ENCODE measurements around the gene TEX22.

Gene TEX22

DNA sequence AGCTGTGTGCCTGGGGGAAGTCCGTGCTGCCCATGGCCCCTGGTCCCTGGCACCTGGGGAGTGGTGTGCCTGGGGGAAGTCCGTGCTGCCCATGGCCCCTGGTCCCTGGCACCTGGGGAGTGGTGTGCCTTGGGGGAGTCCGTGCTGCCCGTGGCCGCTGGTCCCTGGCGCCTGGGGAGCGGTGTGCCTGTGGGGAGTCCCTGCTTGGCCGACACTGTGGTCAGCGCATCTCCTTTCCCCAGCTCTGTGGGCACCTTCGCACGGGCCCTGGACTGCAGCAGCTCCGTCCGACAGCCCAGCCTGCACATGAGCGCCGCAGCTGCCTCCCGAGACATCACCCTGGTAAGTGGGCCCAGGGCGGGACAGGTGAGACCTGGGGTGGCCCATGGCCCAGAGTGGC lies 61.8 kb downstream of the TEX22 start:
- no peak for ATAC-seq
- TF ChIP-seq BACH2 (CRISPR knock-in tag; IDR thresholded peaks at IDR 0.05; ENCODE audit: borderline replicate concordance) (no peak), ISL1 (CRISPR knock-in tag; IDR thresholded peaks at IDR 0.05) (no peak)

DNA sequence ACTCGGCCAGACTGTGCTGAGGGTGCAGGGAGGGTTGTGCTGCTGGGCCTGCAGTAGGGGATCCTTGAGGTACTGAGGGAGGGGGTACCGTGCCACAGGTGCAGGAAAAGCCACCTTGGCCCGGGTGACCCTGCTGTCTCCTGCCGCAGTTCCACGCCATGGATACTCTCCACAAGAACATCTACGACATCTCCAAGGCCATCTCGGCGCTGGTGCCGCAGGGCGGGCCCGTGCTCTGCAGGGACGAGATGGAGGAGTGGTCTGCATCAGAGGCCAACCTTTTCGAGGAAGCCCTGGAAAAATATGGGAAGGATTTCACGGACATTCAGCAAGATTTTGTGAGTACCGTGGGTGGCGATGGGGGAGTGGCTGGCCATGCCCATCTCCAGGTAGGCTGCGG lies 62.3 kb downstream of the TEX22 start:
- ATAC-seq = no peak
- TF ChIP-seq PPARA (CRISPR knock-in tag; IDR thresholded peaks at IDR 0.05; ENCODE audit: borderline replicate concordance) (no peak), OSR1 (CRISPR knock-in tag; IDR thresholded peaks at IDR 0.05) (no peak), ZFP30 (CRISPR knock-in tag; IDR thresholded peaks at IDR 0.05) (no peak), ZNF565 (CRISPR knock-in tag; conservative IDR thresholded peaks at IDR 0.05; ENCODE audit: low read depth) (no peak), ARNTL (CRISPR knock-in tag; IDR thresholded peaks at IDR 0.05; ENCODE audit: borderline replicate concordance, low read depth) (no peak), TOX (CRISPR knock-in tag; IDR thresholded peaks at IDR 0.05; ENCODE audit: borderline replicate concordance) (no peak), ZNF70 (CRISPR knock-in tag; IDR thresholded peaks at IDR 0.05) (no peak), GLIS3 (CRISPR knock-in tag; IDR thresholded peaks at IDR 0.05) (no peak), ZNF8 (CRISPR knock-in tag; IDR thresholded peaks at IDR 0.05) (no peak), BACH2 (CRISPR knock-in tag; IDR thresholded peaks at IDR 0.05; ENCODE audit: borderline replicate concordance) (no peak), ZFP3 (CRISPR knock-in tag; IDR thresholded peaks at IDR 0.05) (no peak)
- TF ChIP-seq, protein P1, sequence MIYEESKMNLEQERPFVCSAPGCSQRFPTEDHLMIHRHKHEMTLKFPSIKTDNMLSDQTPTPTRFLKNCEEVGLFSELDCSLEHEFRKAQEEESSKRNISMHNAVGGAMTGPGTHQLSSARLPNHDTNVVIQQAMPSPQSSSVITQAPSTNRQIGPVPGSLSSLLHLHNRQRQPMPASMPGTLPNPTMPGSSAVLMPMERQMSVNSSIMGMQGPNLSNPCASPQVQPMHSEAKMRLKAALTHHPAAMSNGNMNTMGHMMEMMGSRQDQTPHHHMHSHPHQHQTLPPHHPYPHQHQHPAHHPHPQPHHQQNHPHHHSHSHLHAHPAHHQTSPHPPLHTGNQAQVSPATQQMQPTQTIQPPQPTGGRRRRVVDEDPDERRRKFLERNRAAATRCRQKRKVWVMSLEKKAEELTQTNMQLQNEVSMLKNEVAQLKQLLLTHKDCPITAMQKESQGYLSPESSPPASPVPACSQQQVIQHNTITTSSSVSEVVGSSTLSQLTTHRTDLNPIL (CRISPR knock-in tag; IDR thresholded peaks at IDR 0.05; ENCODE audit: low read depth) = no peak
- TF ChIP-seq, protein P2, sequence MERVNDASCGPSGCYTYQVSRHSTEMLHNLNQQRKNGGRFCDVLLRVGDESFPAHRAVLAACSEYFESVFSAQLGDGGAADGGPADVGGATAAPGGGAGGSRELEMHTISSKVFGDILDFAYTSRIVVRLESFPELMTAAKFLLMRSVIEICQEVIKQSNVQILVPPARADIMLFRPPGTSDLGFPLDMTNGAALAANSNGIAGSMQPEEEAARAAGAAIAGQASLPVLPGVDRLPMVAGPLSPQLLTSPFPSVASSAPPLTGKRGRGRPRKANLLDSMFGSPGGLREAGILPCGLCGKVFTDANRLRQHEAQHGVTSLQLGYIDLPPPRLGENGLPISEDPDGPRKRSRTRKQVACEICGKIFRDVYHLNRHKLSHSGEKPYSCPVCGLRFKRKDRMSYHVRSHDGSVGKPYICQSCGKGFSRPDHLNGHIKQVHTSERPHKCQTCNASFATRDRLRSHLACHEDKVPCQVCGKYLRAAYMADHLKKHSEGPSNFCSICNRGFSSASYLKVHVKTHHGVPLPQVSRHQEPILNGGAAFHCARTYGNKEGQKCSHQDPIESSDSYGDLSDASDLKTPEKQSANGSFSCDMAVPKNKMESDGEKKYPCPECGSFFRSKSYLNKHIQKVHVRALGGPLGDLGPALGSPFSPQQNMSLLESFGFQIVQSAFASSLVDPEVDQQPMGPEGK (CRISPR knock-in tag; IDR thresholded peaks at IDR 0.05; ENCODE audit: borderline replicate concordance) = no peak

DNA sequence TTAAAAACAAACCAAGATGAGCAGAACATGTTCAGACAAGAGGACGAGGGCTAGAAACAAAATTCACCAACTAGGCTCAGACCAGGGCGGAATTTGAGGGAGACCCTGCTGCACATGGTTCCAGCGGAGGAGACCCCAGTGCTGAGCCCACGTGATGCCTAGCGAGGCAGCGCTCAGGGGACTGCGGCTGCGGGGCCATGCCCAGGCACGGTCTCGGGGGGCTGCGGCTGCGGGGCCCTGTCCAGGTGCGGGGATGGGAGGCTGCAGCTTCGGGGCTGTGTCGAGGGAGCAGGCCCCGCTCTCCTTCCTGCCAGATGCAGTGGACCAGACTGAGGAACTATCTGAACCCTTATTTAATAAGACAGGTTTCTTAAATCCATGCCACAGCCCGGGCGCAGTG lies 63.6 kb downstream of the TEX22 start:
- TF ChIP-seq GLIS3 (CRISPR knock-in tag; IDR thresholded peaks at IDR 0.05) = no peak
- TF ChIP-seq ZNF70 (CRISPR knock-in tag; IDR thresholded peaks at IDR 0.05) = no peak
- TF ChIP-seq CSDC2 (CRISPR knock-in tag; IDR thresholded peaks at IDR 0.05) = no peak
- TF ChIP-seq, protein P3, sequence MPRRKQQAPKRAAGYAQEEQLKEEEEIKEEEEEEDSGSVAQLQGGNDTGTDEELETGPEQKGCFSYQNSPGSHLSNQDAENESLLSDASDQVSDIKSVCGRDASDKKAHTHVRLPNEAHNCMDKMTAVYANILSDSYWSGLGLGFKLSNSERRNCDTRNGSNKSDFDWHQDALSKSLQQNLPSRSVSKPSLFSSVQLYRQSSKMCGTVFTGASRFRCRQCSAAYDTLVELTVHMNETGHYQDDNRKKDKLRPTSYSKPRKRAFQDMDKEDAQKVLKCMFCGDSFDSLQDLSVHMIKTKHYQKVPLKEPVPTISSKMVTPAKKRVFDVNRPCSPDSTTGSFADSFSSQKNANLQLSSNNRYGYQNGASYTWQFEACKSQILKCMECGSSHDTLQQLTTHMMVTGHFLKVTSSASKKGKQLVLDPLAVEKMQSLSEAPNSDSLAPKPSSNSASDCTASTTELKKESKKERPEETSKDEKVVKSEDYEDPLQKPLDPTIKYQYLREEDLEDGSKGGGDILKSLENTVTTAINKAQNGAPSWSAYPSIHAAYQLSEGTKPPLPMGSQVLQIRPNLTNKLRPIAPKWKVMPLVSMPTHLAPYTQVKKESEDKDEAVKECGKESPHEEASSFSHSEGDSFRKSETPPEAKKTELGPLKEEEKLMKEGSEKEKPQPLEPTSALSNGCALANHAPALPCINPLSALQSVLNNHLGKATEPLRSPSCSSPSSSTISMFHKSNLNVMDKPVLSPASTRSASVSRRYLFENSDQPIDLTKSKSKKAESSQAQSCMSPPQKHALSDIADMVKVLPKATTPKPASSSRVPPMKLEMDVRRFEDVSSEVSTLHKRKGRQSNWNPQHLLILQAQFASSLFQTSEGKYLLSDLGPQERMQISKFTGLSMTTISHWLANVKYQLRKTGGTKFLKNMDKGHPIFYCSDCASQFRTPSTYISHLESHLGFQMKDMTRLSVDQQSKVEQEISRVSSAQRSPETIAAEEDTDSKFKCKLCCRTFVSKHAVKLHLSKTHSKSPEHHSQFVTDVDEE (CRISPR knock-in tag; IDR thresholded peaks at IDR 0.05) = no peak
- ATAC-seq = no peak
